Measurements from ENCODE around the gene EDC3. TPM values are rescaled to one million over a fixed set of nuclear protein-coding genes. Genes with fewer than 3 reads are reported as not detected.

EDC3 gene
- total RNA-seq, 1 experiment from 2014 or later, result 14.7 TPM

GRCh38 chr15:74613089-74613952 lies 82.5 kb downstream of the EDC3 start:
- H4K20me1 ChIP-seq (ENCODE audit: insufficient read depth, low read depth, low read length), result peaks cover 26% of the 10 kb centered on the region
- H3K4me3 ChIP-seq (ENCODE audit: low read length), result no peak overlapping the region
- H3K36me3 ChIP-seq (ENCODE audit: insufficient read depth, low read length), result no peaks in the 10 kb centered on the region
- H3K4me1 ChIP-seq (ENCODE audit: low read length), result peaks cover 29% of the 10 kb centered on the region
- no peak overlapping the region for H3K9ac ChIP-seq (ENCODE audit: low read length)
- no peak overlapping the region for H3K27ac ChIP-seq (ENCODE audit: low read length)
- H3K27me3 ChIP-seq (ENCODE audit: low read length), result no peaks in the 10 kb centered on the region
- DNase-seq, result no peak
- no peak overlapping the region for H2AFZ ChIP-seq (ENCODE audit: low read length)
- no peaks in the 10 kb centered on the region for H3K9me3 ChIP-seq (ENCODE audit: low read length)
- H3K9me2 ChIP-seq (replicated peaks; ENCODE audit: insufficient read depth, low read length), result no peaks in the 10 kb centered on the region
- no peak overlapping the region for H3K4me2 ChIP-seq (ENCODE audit: low read depth, low read length, poor library complexity, severe bottlenecking)
- H3K79me2 ChIP-seq (ENCODE audit: low read length), result peaks cover 27% of the 10 kb centered on the region

GRCh38 chr15:74612677-74613076 lies 83.1 kb downstream of the EDC3 start:
- Histone ChIP-seq H4K20me1 (ENCODE audit: insufficient read depth, low read depth, low read length) (peaks cover 20% of the 10 kb centered on the region), H3K27ac (ENCODE audit: low read length) (no peak overlapping the region), H3K9ac (ENCODE audit: low read length) (no peak overlapping the region), H3K27me3 (ENCODE audit: low read length) (no peaks in the 10 kb centered on the region), H3K36me3 (ENCODE audit: insufficient read depth, low read length) (no peaks in the 10 kb centered on the region), H3K79me2 (ENCODE audit: low read length) (peaks cover 21% of the 10 kb centered on the region), H3K9me3 (ENCODE audit: low read length) (no peaks in the 10 kb centered on the region), H3K4me1 (ENCODE audit: low read length) (peaks cover 23% of the 10 kb centered on the region), H3K4me3 (ENCODE audit: low read length) (no peak overlapping the region), H3K9me2 (replicated peaks; ENCODE audit: insufficient read depth, low read length) (no peaks in the 10 kb centered on the region), H2AFZ (ENCODE audit: low read length) (no peak overlapping the region), H3K4me2 (ENCODE audit: low read depth, low read length, poor library complexity, severe bottlenecking) (no peak overlapping the region)
- DNase-seq, result no peak

DNA sequence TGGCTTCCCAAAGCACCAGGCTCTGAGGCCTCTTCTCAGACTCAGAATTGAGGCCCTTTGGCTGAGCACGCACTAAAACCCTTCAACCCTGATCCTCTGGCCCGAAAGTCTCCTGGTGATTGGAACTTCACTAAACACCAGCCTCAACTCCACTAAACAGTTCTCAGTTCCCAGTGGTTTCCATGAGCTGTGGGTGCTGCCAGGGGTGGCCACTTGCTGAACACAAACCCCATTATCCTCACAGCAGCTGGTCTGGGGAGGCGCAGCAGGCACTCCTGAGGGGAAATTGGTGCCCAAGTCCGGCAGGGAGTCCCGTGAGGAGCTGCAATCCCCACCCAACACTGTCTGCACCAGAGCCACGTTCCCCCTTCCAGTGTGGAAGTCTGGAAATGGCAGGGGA lies 84.0 kb downstream of the EDC3 start:
- Histone ChIP-seq H3K9ac (ENCODE audit: low read length) (no peak overlapping the region), H3K36me3 (ENCODE audit: insufficient read depth, low read length) (no peaks in the 10 kb centered on the region), H3K9me3 (ENCODE audit: low read length) (no peaks in the 10 kb centered on the region), H3K4me3 (ENCODE audit: low read length) (no peak overlapping the region), H3K4me2 (ENCODE audit: low read depth, low read length, poor library complexity, severe bottlenecking) (no peak overlapping the region), H3K9me2 (replicated peaks; ENCODE audit: insufficient read depth, low read length) (no peaks in the 10 kb centered on the region), H3K4me1 (ENCODE audit: low read length) (peaks cover 15% of the 10 kb centered on the region), H2AFZ (ENCODE audit: low read length) (no peak overlapping the region), H3K27ac (ENCODE audit: low read length) (no peak overlapping the region), H3K27me3 (ENCODE audit: low read length) (no peaks in the 10 kb centered on the region), H3K79me2 (ENCODE audit: low read length) (peaks cover 12% of the 10 kb centered on the region), H4K20me1 (ENCODE audit: insufficient read depth, low read depth, low read length) (peaks cover 11% of the 10 kb centered on the region)
- no peak for DNase-seq

GRCh38 chr15:74611341-74611740 lies 84.5 kb downstream of the EDC3 start:
- Histone ChIP-seq H3K9ac (ENCODE audit: low read length) (no peak overlapping the region), H3K9me2 (replicated peaks; ENCODE audit: insufficient read depth, low read length) (no peaks in the 10 kb centered on the region), H4K20me1 (ENCODE audit: insufficient read depth, low read depth, low read length) (peaks cover 6% of the 10 kb centered on the region; the same call in 1 of the 2 replicates)

DNA sequence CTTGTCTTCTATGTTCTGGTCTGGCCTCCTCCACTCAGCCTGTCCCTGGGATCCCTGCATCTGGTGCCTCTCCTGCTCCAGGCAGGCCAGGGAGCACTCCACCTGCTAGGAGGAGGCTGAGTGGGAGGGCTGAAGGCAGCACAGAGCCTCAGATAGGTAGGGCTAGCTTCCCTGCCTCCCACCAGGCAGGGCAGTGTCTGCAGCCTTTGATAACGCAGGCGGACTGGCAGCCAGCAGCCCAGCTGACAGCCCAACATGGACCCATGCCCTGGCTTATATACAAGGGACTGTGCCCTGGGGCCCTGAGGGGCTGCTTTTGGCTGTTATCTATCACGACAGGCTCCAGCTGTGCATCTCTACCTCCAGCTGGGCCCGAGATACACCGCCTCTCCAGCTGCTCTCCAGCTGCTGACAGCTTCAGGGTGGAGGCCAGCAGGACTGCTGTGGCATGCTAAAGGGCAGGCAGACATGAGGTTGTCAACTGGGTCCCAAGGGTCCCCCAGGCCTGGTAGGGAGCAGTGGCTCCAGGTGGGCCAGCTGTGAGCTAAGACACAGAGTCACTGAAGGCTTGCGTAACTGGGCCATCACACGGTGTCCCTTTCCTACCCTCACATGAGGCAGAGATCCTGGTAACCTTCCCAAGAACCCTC lies 85.4 kb downstream of the EDC3 start:
- Histone ChIP-seq H3K9ac (ENCODE audit: low read length) (no peak overlapping the region), H3K79me2 (ENCODE audit: low read length) (no peaks in the 10 kb centered on the region), H3K27ac (ENCODE audit: low read length) (no peak overlapping the region), H3K4me1 (ENCODE audit: low read length) (peaks cover 12% of the 10 kb centered on the region), H3K9me3 (ENCODE audit: low read length) (no peaks in the 10 kb centered on the region), H3K36me3 (ENCODE audit: insufficient read depth, low read length) (no peaks in the 10 kb centered on the region), H3K4me3 (ENCODE audit: low read length) (no peak overlapping the region), H3K4me2 (ENCODE audit: low read depth, low read length, poor library complexity, severe bottlenecking) (no peak overlapping the region), H3K9me2 (replicated peaks; ENCODE audit: insufficient read depth, low read length) (no peaks in the 10 kb centered on the region), H3K27me3 (ENCODE audit: low read length) (no peaks in the 10 kb centered on the region), H4K20me1 (ENCODE audit: insufficient read depth, low read depth, low read length) (no peaks in the 10 kb centered on the region), H2AFZ (ENCODE audit: low read length) (no peak overlapping the region)
- DNase-seq, result no peak

More at GRCh38 chr15:74611341-74611740, 84.5 kb downstream of the EDC3 start:
- Histone ChIP-seq H3K27me3 (ENCODE audit: low read length) (no peaks in the 10 kb centered on the region), H3K36me3 (ENCODE audit: insufficient read depth, low read length) (no peaks in the 10 kb centered on the region), H3K4me2 (ENCODE audit: low read depth, low read length, poor library complexity, severe bottlenecking) (no peak overlapping the region), H3K27ac (ENCODE audit: low read length) (no peak overlapping the region), H3K4me1 (ENCODE audit: low read length) (peaks cover 12% of the 10 kb centered on the region), H2AFZ (ENCODE audit: low read length) (no peak overlapping the region), H3K4me3 (ENCODE audit: low read length) (no peak overlapping the region), H3K79me2 (ENCODE audit: low read length) (peaks cover 7% of the 10 kb centered on the region), H3K9me3 (ENCODE audit: low read length) (no peaks in the 10 kb centered on the region)
- DNase-seq, result no peak

DNA sequence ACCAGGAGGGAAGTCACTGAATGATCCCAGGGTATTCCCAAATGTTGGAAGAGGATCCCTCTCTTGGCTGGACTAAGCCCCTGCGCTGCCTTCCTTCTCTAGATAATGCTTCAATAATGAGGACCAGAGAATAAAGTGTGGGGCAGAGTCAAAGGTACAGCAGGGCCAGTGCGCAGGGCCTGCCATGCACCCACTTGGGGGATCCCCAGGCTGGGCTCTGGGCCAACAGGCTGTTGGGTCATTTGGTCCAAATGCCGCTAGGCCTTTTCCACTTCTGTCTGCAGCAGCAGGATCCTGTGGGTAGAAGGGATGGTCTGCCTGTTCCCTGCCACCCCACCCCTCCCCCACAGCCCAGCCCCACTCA lies 85.9 kb downstream of the EDC3 start:
- Histone ChIP-seq H3K9me2 (replicated peaks; ENCODE audit: insufficient read depth, low read length) (no peaks in the 10 kb centered on the region), H3K4me3 (ENCODE audit: low read length) (no peak overlapping the region), H3K27ac (ENCODE audit: low read length) (no peak overlapping the region), H3K27me3 (ENCODE audit: low read length) (no peaks in the 10 kb centered on the region), H3K9me3 (ENCODE audit: low read length) (no peaks in the 10 kb centered on the region), H4K20me1 (ENCODE audit: insufficient read depth, low read depth, low read length) (no peaks in the 10 kb centered on the region), H3K4me2 (ENCODE audit: low read depth, low read length, poor library complexity, severe bottlenecking) (no peak overlapping the region), H2AFZ (ENCODE audit: low read length) (no peak overlapping the region), H3K4me1 (ENCODE audit: low read length) (peaks cover 9% of the 10 kb centered on the region), H3K9ac (ENCODE audit: low read length) (no peak overlapping the region), H3K79me2 (ENCODE audit: low read length) (no peaks in the 10 kb centered on the region), H3K36me3 (ENCODE audit: insufficient read depth, low read length) (no peaks in the 10 kb centered on the region)
- no peak for DNase-seq

GRCh38 chr15:74608786-74609185 lies 87.0 kb downstream of the EDC3 start:
- H3K9me2 ChIP-seq (replicated peaks; ENCODE audit: insufficient read depth, low read length), result no peaks in the 10 kb centered on the region

DNA sequence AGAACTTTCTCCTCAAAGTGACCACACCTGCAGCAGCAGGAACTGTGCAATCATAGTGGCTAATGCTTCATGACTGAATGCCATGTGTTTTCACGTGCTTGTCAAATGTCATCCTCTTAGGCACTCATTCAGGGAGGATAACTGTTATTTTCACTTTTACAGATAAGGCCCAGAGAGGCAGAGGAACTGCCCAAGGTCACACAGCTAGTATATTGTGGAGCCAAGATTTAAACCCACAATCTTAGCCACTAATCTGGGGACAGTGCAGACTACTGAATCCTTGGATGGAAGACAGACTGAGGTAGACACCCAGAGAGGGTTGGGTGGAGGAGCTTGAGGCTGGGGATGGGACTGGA lies 90.1 kb downstream of the EDC3 start:
- Histone ChIP-seq H3K9me3 (ENCODE audit: low read length) (no peaks in the 10 kb centered on the region), H3K4me1 (ENCODE audit: low read length) (no peaks in the 10 kb centered on the region), H3K4me3 (ENCODE audit: low read length) (no peak overlapping the region), H3K79me2 (ENCODE audit: low read length) (no peaks in the 10 kb centered on the region), H3K4me2 (ENCODE audit: low read depth, low read length, poor library complexity, severe bottlenecking) (no peak overlapping the region), H3K36me3 (ENCODE audit: insufficient read depth, low read length) (no peaks in the 10 kb centered on the region), H4K20me1 (ENCODE audit: insufficient read depth, low read depth, low read length) (no peaks in the 10 kb centered on the region), H3K9me2 (replicated peaks; ENCODE audit: insufficient read depth, low read length) (no peaks in the 10 kb centered on the region), H3K9ac (ENCODE audit: low read length) (no peak overlapping the region), H3K27ac (ENCODE audit: low read length) (no peak overlapping the region), H3K27me3 (ENCODE audit: low read length) (no peaks in the 10 kb centered on the region), H2AFZ (ENCODE audit: low read length) (no peak overlapping the region)
- no peak for DNase-seq

More at GRCh38 chr15:74608786-74609185, 87.0 kb downstream of the EDC3 start:
- Histone ChIP-seq H3K4me3 (ENCODE audit: low read length) (no peak overlapping the region), H3K9me3 (ENCODE audit: low read length) (no peaks in the 10 kb centered on the region), H3K27me3 (ENCODE audit: low read length) (no peaks in the 10 kb centered on the region), H3K9ac (ENCODE audit: low read length) (no peak overlapping the region), H3K79me2 (ENCODE audit: low read length) (no peaks in the 10 kb centered on the region), H2AFZ (ENCODE audit: low read length) (no peak overlapping the region), H3K27ac (ENCODE audit: low read length) (no peak overlapping the region), H3K36me3 (ENCODE audit: insufficient read depth, low read length) (no peaks in the 10 kb centered on the region), H4K20me1 (ENCODE audit: insufficient read depth, low read depth, low read length) (no peaks in the 10 kb centered on the region), H3K4me2 (ENCODE audit: low read depth, low read length, poor library complexity, severe bottlenecking) (no peak overlapping the region), H3K4me1 (ENCODE audit: low read length) (no peaks in the 10 kb centered on the region)
- no peak for DNase-seq
